NCI-H226 (cell line): Measurements from ENCODE around the gene HBB.

Experiments
- DNase-seq: peaks from one replicate; pipeline ENCODE4 v3.0.0-alpha.2; 2015

The HBB gene

GRCh38 chr11:5224538-5225479, 2.1 kb downstream of the HBB start:
- no peak for DNase-seq

GRCh38 chr11:5223686-5224085, 3.2 kb downstream of the HBB start:
- no peak for DNase-seq

GRCh38 chr11:5223146-5223545, 3.7 kb downstream of the HBB start:
- DNase-seq: no peak

DNA sequence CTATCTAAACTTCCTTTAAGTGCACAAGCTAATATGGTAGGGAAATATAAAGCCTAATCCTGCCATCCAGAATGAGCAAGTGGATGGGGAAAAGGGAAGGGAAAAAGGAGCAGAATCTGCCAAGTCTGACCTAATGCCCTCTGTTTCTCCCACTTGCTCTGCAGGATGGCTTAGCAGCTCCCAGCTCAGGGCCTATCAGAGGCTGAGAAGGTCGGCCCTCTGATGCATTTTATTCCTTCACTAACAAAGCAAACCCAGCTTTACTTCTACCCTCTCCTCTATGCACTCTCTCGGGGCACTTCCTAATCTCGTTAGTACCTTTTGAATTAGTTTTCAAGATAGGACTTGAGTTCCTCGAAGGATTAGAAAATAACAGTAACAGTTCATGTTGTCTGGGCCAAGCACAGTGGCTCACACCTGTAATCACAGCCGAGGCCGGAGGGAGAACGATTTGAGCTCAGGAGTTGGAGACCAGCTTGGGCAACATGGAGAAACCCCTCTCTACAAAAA, 16.4 kb downstream of the HBB start:
- DNase-seq: no peak

DNA sequence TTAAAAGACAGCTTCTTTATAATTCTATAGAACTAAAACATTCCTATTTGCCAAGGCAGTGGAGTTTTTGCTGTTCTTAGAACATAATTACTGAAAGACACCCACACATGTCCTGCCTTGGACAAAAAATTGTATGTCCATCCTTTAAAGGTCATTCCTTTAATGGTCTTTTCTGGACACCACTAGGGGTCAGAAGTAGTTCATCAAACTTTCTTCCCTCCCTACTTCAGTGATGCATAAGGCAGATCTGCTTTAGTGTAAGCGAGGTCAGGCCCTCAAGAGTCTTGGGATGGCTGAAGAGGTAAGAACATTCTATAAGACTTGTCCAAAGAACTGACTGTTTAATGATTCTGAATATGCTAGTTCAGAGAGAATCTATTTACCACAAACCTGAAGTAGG, 22.1 kb downstream of the HBB start:
- DNase-seq: peak; percentile 59

- no peak for DNase-seq
These were observed 23.5 kb downstream of the HBB start for GRCh38 chr11:5203366-5203765.

GRCh38 chr11:5200582-5200981, 26.3 kb downstream of the HBB start, which contains the start of gene OR51V1:
Gene OR51V1 (minus strand): TSS chr11:5200682. CDS start chr11:5200682, 0 bp downstream.
- no peak for DNase-seq

- no peak for DNase-seq
These were observed 28.6 kb downstream of the HBB start for GRCh38 chr11:5198285-5198684.

GRCh38 chr11:5197536-5197935, 29.3 kb downstream of the HBB start:
- no peak for DNase-seq

GRCh38 chr11:5196731-5197130, 30.1 kb downstream of the HBB start:
- no peak for DNase-seq

DNA sequence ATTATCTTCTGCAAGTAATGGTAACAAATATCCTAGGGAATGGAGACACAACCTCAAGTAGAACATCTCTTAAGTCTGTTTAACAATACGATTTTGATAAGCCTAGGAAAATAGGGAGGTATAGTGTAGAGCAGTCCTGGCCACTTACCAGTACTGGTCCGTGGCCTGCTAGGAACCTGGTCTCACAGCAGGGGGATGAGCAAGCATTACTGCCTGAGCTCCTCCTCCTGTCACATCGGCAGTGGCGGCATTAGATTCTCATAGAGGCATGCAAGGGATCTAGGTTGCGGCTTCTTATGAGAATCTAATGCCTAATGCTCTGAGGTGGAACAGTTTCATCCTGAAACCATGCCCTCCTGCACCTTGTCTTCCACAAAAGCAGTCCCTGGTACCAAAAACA, 30.8 kb downstream of the HBB start:
- DNase-seq: no peak

- DNase-seq: no peak
These were observed 34.1 kb downstream of the HBB start for GRCh38 chr11:5192738-5193137.

GRCh38 chr11:5188201-5188600, 38.7 kb downstream of the HBB start:
- DNase-seq: no peak

- no peak for DNase-seq
These were observed 48.6 kb downstream of the HBB start for GRCh38 chr11:5178046-5178837.
